HL-60/S4 treated with retinoic acid at 250 ng/mL for 4 days and 3 days (cell line): ENCODE measurements around the gene HSD17B11.
"Not testable (repeated sequence)": the region's sequence is repeated elsewhere in the genome, so short reads cannot be mapped to it uniquely, and the experiment has no call there.

Source experiments
- in situ Hi-C: fragments of 300-500 bp; cut with MboI; formaldehyde crosslinking; loops from 2 replicates; pipeline ENCODE4 v1.7.0; 2022; ENCODE audit warnings: low sequenced_read_pairs

HSD17B11 gene

DNA sequence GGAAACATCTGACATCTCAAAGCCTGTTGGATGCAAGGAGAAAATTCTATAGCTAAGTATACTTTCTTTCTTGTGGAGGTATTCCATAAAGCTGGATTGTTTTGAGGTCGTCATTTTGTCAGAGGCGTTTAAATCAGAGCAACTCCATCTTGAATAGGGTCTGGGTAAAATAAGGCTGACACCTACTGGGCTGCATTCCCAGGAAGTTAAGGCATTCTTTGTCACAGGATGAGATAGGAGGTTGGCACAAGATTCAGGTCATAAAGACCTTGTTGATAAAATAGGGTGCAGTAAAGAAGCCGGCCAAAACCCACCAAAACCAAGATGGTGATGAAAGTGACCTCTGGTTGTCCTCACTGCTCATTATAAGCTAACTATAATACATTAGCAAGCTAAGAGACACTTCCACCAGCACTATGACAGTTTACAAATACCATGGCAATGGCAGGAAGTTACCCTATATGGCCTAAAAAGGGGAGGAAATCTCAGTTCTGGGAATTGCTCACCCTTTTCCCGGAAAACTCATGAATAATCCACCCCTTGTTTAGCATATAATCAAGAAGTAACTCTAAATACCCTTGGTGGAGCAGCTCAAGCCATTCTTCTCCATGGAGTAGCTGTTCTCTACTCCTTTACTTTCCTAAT is 80.2 kb downstream of the HSD17B11 start:
- in situ Hi-C loops, result no loop called here

DNA sequence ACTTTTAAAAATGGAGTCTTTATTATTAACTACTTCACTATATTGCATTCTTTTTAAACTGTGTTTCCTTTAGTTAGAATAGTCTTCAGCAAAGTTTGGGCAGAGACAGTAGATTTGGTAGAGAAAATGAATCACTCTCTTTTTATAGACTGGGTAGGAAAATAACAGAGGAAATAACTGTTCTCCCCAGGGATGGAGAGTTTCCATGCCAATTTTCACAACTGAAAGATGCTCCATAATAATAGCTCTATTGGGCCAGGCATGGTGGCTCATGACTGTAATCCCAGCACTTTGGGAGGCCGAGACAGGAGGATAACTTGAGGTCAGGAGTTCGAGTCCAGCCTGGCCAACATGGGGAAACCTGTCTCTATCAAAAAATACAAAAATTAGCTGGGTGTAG is 81.4 kb downstream of the HSD17B11 start:
- in situ Hi-C loops, result no loop called here

DNA sequence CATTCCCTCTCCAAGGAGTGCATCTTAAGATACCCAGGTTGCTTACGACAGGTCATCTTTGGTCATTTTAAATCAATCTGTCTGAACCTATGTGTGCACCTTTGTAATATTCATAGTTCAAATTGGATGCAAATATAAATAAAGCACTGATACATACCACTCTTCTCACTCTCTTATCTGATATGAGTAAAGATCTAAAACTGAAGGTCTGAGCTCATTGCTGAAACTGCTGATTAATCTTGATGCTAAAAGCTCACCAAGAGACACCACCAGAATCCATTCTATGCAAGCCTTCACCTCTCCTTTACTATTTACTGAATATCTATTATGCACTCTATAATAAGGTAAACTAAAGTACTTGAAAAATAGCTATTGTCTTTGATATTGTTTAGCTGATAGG is 84.9 kb downstream of the HSD17B11 start:
- in situ Hi-C loops, result no loop called here

DNA sequence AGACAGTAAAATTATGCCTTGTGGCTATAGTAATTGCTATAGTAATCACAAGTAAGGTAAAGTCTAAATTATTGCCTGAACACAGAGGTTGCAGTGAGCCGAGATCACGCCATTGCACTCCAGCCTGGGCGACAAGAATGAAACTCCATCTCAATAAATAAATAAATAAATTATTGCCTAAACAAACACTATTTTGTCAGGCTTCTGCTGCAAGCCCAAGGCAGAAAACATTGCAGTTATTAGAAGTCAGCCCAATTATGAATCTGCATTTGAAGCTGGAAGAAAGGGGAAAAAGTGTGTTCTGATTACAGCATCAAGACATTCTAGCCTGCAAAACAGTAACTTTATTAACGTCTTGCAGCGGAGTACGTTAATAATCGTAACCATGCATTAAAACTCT is 85.4 kb downstream of the HSD17B11 start:
- in situ Hi-C loops, result no loop called here

DNA sequence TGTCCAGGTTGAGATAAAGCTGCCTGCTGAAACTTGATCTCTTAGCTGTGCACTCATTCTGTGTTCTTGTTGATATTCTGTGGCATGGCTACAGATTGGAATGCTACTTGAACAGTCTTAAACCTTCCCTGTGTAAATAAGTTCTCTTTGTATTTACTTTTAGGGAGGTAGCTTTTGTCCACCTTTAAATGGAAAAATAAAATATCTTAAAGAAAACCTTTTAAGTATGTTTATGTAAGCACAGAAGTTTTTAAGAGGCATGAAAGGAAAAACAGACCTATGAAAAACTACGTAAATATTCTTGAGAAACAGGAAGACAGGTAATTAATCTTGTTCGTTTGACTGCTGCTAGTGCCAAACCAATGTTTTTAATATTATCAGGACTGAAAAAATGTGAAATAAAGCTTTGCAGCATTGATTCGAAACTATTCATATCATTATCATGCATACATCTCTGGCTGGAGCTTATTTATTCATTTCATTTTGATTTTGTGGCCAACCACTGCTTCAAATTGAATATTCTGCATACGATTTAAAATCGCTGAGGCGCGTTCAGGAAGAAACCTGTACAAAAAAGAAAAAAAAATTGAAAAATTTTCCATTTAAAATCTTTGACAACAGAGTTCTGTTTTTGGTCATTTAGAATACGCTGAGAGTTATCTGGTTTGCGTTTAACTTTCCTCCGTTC is 86.1 kb downstream of the HSD17B11 start:
- in situ Hi-C loops, result no loop called here

DNA sequence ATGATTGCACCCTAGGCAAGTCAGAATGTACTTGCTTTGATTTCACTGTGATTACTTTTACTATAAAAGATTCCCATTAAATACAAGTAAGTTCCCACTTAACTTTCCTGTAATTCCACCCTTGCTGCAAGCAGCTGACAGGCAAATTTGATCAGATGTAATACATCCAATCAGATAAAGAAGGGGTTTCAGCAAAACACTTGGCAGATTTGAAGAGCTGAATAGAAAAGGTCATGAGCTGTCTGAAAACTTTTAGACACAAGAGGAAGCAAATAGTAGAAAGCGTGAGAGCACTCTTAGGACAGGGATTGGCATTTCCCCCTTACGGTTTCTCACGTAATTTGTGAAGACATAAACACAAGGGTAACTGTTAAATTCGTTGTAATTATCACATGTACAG is 91.1 kb downstream of the HSD17B11 start:
- in situ Hi-C loops, result no loop called here

DNA sequence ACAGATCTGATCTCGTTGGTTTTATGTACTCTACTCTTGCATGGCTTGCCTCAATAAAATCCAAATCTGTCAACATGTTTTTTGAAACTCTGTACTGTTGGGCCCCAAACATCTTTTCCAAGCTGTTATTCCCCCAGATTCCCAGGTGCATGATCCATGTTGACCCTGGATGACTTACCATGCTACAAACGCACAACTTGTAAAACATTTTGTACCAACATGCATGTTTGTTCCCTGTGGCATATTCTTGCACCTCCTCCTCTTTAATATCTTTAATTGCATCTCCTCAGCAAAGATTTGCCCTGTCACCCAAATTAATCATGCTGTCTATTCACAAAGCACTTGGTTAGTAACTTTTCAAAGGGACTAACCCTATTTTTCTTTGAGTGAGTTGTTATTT is 92.6 kb downstream of the HSD17B11 start:
- in situ Hi-C loops, result no loop called here

DNA sequence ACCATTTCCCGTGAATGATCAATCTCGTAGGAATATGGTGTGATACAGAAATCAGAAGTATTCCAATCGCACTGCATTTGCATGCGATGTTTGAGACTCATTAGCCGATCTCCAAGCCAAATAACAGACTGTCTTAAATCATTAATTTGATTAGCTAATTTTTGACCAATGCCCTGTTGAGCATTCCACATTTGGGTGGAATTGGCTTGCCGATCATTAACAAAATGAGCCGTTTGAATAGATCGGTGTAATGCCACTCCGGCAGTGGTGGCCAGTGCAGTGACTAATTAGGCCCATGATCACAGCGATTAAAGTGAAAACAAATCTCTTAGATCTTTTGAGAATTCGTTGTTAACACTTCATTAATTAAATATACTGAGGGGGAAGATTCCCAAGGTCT is 96.1 kb downstream of the HSD17B11 start:
- in situ Hi-C loops, result not testable (repeated sequence)

DNA sequence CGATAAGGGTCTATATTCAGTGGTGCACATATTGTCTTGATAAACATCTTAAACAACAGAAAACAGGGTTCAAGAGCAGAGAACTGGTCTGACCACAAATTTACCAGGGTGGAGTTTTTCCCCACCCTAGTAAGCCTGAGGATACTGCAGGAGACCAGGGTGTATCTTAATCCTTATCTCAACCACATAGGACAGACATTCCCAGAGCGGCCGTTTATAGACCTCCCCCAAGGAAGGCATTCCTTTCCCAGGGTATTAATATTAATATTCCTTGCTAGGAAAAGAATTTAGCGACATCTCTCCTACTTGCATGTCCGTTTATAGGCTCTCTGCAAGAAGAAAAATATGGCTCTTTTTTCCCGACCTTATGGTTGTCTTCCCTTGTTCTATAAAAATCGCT is 97.1 kb downstream of the HSD17B11 start:
- in situ Hi-C loops, result not testable (repeated sequence)

DNA sequence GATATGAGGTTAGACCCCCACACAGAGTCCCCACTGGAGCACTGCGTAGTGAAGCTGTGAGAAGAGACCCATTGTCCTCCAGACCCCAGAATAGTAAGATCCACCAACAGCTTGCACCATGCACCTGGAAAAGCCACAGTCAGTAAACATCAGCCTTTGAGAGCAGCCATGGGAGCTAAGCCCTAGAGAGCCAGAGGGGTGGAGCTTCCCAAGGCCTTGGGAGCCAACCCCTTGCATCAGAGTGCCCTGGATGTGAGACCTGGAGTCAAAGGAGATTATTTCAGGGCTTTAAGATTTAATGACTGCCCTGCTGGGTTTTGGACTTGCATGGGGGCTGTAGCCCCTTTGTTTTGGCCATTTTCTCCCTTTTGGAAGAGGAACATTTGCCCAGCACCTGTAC is 104.0 kb downstream of the HSD17B11 start:
- in situ Hi-C loops, result no loop called here
